HG02884 (cell line): ENCODE results near the gene ADAMTS18.

Experiments
- ATAC-seq: cut with Tn5 transposase; IDR thresholded peaks from one replicate; pipeline ENCODE4 v1.9.1; 2021; ENCODE audit warnings: mild to moderate bottlenecking, moderate library complexity; ENCODE audit not compliant: unreplicated experiment

The ADAMTS18 gene

DNA sequence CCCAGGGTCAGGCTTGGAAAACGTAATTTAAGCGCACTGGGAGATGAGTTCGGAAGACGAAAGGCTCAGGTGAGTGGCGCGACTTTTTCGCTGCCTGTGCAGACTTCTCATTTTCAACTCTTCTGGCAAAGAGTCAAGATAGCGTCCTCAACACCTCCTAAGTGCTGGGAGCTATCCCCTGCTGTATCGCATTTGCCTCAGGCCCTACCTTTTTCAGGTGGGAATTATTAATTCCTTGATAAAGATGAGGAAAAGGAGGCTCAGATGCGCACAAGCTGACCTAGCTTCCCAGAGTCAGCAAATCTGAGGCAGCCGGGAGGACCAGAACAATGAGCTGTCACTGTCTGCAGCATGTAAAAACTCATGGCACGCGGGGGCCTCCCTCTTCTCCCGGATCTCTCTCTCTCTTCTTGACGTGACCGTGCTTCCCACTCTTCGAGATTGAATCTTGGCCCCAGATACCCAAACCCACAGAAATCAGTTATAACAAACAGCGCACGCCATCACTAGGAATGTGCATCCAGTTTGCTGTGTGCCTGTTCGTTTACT lies 512 bp upstream of the ADAMTS18 start:
- ATAC-seq: no peak

DNA sequence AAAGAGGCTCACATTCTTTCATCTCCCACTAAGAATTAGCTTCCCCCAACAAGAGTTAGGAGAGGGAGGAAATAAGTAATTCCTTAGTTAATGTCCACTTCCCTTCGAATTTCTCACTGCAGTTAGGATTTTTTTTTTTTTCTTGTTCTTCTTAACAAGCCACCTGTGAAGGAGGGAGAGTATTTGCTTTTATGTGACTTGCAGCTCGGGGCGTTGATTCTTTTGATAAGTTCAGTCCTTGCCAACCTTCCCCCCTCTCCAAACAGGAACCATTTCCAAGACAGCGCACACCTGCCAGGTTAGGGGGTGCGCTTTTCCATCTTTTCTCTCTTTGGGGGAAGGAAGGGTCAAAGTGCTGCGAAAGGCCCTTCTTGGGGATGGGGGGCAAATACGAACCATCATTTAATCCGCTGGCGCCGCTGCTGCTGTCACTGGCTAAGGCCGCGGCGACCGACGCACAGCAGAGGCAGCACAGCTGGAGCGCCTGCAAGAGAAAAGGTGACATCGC lies 758 bp downstream of the ADAMTS18 start:
- no peak for ATAC-seq

DNA sequence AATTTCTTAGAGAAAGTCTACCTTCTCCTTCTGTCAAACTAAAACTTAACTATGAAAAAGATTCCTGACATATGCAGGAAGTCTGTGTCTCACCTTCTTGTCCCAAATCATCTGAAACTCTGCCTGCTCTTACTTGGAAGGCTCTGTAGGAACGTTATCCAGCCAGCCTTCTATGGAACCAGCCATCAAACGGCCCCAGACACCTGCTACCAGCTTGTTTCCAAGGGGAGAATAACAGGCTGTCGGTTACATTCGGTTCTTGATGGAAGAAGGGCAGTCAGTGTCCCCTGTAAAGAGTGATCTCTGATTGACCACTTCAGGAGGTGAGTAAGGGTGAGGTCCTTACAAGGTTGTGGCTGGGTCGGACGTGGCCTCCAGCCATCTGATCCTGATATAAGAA lies 1.7 kb downstream of the ADAMTS18 start:
- no peak for ATAC-seq

DNA sequence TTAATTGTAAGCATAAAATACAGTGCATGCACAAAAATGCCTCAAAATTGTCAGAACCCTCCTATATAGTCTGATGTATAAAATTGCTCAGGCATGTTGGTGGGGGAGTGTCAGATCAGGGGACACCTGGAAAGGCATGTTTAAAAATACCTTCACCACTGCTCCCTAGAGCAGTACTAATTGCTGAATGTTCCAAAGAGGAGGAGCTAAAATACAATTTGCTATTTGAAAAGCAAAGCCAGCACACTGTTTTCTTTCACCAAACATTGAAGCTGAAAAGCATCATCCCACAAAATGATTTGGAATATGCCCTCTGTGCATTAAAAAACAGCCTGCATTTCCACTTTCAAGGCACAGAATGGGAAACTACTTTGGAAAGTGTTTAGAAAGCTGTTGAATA lies 2.6 kb downstream of the ADAMTS18 start:
- no peak for ATAC-seq

DNA sequence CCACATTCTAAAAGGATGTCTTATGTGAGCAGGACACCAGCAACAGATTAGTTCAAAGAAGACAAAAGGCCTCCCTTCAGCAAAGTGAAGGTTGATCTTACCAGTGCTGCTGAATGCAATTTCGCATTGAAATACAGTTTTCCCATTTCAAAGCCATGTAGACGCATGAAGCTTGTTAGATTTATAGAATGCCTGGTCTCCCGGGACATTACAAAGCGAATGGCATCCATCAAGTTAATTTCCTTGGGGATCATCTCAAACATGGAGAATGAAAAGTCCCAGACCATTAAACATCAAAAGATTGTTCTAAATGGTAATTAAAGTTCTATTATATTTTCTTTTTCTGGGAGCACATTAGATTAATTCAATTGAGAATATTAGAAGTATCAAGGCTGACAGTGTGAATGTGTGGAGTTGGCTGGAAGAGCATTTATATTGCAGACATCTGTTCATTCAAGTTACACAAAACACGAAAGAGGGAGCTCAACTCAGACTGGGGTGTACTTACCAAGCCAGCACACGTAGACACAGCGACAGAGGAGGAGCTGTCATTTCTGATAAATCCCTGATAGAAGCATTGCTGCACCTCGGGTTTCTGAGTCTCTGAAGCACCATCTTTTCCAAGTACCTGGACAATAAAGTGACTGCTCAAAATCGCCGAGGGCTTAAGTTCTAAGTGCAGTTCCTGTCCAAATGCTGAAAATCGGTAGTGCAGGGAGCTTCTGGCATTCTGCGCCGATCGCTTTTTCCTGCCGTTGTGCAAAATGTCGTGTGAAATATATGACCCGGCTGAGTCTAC lies 3.8 kb downstream of the ADAMTS18 start:
- ATAC-seq: no peak

DNA sequence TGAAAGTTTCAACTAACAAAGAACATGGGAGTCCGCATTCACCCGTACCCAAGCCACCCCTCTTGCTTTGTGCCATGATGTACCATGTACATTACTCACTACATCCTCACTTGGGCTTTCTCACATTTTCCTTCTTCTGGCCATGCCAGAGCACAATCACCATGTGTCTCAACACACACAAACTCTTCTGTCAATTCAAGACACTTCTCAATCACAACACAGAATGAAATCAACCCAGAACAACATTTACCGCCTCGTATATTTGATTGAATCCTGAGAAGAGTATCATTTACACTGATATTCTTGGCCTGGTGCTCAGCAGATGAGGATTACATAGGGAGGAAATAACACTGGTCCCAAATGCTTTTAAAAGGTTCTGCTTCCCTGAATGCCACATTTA lies 4.5 kb downstream of the ADAMTS18 start:
- ATAC-seq: no peak

DNA sequence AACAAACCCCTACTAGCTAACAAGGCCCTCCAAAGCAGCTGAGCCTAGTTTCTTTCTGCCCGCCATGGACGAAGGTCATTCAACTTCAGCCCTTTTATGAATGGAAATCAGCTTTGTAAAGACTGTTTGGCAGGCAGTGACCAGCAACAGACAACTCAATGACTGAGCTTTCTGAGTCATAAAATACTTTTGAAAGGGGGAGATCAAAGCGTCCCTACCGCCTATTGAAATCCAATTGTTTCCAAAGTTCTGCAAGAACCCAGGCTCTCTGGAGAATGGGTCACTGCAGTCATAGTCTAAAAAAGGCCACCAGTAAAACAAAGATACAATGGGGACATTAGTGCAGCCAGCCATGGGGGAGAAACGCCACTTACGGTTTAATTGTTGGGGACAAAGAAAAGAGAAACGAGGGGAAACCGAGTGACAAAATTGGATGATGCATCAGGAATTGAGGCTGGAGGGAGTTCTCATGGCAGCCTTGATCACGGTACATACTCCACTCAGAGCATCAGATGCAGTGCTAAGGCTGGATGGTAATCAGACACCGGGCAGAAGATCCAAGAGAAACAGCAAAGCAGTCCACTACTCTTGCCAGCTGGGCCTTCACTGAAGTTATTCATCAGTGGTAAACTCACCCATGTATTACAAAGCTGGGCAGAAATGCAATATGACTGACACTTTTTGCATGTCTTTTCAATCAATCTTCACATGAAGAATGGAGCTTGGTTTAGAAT lies 9.8 kb downstream of the ADAMTS18 start:
- ATAC-seq: no peak

DNA sequence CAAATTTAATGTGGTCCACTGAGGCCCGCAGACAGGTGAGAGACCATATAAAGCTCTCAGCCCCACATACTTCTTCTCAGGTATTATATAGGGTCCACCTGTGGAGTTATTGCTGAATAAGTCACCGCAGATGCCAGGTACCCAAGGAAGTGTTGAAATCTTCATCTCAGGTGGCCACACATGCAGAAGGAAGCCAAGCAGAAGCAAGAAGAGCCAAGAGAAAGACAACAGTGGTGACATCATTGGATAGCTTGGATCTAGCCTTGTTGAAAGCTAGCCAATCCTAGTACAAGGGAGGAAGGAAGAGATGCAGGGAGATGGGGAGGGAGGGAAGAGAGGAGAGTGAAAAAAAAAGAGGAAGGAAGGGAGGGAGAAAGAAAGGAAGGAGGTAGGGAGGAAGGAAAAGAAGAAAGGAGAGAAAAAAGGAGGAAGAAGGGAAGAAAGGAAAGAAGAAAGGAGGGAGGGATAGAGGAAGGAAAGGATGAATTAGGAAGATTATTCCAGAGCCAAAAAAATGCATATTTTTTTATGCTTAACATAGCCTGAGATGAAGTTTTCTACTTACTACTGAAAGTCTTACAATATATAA lies 12.5 kb downstream of the ADAMTS18 start:
- no peak for ATAC-seq

DNA sequence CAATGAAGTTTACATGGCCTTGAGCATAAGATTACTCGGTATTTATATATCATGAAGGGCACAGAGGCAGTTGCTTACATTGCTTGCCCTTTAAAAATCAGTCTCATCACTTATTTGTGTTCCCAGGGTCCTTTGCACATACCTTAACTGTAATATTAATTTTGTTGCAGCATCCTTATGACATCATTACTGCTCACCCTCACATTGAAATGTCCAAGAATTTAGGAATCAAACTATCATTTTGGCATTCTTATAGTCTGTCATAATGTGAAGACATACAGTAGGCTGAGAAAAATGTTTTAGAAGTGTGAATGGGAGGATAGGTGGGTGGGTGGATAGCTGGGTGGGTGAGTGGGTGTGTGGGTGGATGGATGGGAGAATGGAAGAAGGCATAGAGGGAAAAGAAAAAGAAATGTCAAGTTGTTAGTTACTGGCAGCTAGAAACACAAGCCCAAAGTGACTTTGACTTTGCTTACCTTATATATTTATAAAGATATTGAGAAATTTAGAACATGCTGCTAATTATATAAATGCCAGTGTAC lies 17.8 kb downstream of the ADAMTS18 start:
- no peak for ATAC-seq

DNA sequence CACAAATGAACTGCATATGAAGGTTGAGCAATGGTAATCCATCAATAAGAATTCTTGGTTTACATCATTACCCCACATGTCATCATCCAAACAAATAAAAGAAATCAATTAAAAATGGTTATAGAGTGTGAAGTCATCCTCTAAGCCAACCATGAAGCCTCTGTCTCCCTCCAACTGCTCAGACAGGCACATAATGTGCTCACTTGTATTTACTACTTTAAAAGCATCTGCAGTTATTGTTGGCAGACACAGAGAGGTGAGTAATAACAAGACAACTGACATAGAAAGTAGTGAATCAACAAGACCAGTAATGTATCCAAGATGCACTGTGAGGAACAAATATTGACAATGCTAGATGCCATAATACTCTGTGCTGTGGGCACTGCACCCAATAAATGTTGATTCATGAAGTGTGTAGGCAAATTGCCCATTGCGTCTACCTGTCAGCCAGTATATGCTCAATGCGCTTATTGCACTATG lies 20.0 kb downstream of the ADAMTS18 start:
- no peak for ATAC-seq

DNA sequence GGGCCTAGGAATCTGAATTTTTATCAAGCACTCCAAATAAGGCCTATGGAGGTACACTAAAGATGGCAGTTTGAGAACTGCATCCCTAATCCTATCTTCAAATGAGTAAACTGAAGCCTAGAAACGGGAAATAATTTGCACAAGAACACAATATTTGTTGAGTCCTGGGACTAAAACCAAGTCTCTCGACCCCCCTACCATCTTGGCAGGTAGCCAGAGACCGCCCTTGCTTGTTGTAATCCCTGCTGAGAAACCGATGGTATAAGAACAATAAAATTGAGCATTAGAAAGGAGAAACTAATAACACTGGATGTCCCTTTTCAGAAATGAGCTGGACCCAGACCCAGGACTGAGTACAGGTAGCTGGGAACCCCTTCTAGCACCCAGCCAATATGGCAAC lies 24.4 kb downstream of the ADAMTS18 start:
- ATAC-seq: no peak

DNA sequence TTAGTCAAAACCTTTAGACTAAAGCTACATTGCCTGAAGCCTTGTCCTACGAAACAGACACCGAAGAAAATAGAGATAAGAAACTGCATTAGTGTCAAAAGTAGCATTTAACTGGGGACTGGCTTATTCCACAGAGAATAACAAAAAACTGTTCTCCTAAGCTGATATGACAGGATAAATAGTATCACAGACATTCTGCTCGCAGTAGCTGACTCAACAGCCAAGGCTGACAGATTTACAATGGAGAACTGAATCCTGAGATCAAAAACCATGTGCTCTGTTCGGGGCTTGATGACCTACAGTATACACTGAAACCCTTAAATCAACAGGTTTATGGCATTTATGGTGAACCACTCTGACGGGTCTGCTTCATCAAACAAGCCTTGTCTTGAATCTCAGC lies 25.5 kb downstream of the ADAMTS18 start:
- no peak for ATAC-seq

DNA sequence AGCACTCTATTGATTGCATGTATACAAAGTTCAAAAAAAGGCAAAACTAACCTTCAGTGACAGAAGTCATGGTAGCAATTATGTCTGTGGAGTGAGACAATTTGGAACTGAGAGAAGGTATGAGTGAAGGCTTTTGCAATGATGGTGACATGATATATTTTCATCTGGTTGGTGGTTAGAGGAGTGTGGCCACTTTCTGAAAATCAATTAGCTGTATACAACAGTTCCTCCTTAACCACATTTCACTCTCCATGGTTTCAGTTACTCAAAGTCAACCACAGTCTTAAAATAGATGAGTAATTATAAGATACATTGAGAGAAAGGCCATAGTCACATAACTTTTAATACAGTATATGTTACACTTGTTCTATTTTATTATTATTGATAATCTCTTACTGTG lies 26.2 kb downstream of the ADAMTS18 start:
- ATAC-seq: peak; percentile 76

DNA sequence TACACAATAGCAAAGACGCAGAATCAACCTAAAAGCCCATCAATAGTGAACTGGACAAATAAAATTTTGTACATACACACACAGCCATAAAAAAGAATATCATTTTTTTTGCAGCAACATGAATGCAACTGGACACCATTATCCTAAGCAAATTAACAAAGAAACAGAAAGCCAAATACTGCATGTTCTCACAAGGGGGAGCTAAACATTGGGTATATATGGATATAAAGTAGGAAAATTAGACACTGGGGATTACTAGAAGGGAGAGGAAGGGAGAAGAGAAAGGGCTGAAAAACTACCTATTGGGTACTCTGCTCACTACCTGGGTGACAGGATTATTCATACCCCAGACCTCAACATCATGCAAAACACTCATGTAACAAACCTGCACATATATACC lies 28.2 kb downstream of the ADAMTS18 start:
- no peak for ATAC-seq

DNA sequence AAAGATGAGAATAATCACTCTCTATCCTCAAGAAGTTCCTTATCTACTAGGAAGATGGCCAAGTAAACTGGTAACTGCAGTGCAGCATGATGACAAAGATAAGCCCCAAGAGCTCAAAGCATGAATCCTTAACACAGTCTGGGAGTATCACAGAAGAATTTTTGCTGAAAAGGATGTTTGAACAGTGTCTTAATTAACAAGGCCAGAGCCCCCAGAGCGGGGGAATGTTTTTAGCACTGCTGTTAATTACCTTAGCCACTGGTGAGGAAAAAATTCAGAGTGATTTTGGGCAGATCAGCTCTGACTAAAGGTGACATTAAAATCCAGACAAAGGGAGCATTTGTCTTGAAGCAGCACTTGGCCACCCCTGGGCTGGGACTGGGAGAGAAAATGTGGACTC lies 30.1 kb downstream of the ADAMTS18 start:
- ATAC-seq: no peak

DNA sequence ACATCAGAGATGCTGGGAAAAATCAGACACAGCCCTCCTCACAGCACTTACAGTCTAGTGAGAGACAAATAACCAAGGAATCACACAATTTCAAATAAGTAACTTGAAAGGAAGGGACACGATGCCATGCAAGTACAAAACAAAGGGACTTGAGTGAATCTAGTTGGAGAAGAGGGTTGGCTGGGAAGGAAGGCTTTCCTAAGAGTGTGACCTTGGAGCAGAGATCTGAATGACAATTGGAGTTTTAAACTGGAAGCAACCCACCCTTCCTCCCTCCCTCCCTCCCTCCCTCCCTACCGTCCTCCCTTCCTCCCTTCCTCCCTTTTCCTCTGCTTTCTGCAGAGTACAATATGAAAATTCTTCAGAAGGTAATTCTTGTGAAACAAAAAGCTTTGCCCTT lies 31.1 kb downstream of the ADAMTS18 start:
- ATAC-seq: no peak

DNA sequence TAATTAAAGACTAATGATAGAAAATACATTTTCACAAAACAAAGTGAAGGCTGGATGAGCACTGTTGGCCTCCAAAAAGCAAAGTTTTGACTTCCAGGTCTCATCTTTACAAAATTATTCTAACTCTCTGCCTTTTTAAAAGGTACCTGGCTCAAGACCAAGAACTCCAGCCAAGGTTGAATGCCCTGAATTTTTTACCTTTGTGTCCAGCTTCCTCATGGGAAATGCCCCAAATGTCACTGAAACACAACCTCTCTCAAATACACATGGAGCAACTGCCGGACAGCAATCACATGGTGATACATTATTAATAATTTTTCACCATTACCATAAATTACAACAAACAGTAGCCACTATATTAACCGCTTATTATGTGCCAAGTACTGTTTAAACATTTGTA lies 32.2 kb downstream of the ADAMTS18 start:
- no peak for ATAC-seq

DNA sequence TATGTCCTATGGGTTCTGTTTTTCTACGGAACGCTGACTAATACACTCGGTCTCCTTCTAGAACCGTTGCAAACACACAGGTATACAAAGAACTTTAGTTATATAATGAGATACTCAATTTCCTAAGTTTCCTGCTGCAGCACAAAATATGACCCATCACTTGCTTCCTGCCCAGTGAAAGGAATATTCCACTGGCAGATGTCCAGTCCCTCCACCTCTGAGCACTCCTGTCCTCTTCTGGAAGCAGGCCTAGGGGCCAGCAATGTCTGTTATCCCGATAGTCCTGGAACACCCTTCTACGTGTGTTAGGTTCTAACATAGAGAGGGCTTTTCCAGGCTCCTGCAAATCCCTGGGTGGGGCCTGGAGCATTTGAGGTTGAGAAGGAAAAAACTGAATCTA lies 32.7 kb downstream of the ADAMTS18 start:
- no peak for ATAC-seq

DNA sequence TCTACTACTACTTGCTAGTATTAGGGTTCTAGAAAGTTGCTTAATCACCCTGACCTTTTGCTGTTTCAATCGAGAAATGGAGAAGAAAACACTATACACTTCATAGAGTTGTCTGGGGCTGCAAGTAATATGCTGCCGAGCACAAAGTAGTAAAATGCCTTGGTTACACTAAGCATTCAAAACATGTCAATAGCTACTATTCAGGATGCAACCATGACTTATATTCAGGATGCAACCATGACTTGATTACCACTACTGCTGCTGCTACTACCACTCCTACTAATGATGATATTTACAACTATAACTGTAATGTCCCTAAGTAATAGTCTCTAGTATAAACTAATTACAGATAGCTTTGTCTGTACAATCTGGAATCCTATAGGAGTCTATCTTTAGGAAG lies 35.3 kb downstream of the ADAMTS18 start:
- ATAC-seq: no peak

DNA sequence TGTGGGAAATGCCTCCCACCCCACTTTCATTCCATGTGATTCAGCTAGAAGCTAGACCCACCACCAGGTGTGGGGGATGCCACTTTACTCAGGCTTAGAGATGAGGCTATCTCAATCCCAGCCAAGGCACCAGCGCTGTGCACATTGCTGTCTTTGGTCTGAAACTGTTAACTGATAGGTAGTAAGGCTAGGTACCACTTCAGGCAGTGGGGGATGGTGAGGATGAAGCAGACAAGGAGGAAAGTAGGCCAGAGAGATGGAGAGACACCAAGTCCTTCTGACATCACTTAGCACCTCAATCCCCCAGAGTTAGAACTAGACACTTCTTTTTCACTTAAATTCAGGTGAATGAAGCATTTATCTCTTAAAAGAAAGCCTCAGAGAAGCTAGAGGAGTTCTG lies 35.8 kb downstream of the ADAMTS18 start:
- ATAC-seq: no peak

DNA sequence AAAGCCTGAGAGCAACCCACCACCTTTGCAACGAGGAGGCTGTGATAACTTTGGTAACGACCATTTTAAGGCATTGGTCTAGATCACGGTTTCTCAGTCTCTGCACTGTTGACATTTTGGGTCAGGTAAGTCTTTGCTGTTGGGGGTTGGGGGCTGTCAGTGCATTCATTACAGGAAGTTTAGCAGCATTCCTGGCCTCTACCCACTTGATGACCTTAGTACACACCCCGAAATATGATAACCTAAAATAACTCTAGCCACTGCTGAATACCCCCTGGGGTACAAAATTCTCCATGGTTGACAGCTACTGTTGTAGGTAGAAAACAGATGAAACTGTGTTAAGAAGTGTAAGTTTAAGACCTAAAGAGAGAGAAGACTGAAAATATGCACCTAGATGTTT lies 36.3 kb downstream of the ADAMTS18 start:
- no peak for ATAC-seq
